Measurements from ENCODE around the gene PCDHGB5. TPM values are rescaled to one million over a fixed set of nuclear protein-coding genes. Genes with fewer than 3 reads are reported as not detected.

The PCDHGB5 gene
- total RNA-seq (2022; extraction: Qiagen RNA extraction; ENCODE audit: low read depth) = 2.3 to 2.7 TPM (median 2.6 TPM) in 5 replicates

GRCh38 chr5:141397756-141398551, at the start of gene PCDHGB5:
Gene PCDHGB5 (plus strand): TSS chr5:141397947. CDS start chr5:141398128, 181 bp downstream.

DNA sequence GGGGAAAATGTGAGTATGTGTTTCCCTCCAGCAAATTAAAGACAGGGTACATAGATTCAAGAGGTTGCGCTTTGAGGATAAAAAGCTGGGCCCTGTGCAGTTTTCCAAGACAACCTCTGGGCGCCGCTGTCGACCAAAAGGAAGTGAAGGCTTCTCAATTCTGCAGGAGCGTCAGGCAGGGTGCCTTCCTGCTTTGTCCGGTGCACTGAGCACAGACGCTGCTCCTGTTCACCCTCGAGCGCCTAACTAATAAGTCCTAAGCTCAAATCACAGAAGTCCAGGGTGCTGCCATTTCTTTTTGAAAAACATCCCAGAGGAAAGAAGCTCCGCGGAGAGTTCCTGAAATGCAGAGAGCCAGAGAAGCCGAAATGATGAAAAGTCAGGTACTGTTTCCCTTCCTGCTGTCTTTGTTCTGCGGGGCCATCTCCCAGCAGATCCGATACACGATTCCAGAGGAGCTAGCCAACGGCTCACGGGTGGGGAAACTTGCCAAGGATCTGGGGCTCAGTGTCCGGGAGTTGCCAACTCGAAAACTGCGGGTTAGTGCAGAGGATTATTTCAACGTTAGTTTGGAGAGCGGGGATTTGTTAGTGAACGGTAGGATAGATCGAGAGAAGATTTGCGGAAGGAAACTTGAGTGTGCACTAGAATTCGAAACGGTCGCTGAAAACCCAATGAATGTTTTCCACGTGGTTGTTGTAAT, 47.7 kb upstream of the PCDHGB5 start, which contains the start of gene PCDHGB1:
TSS of gene PCDHGB1 (plus strand) at position 183 of the 703 bp plus-strand sequence. CDS start at position 345, 162 bp downstream.

GRCh38 chr5:141354900-141355469, 42.8 kb upstream of the PCDHGB5 start, which contains the start of gene PCDHGA4:
Gene PCDHGA4 (plus strand): TSS chr5:141355021. CDS start chr5:141355108, 87 bp downstream.

GRCh38 chr5:141359790-141360426, 37.8 kb upstream of the PCDHGB5 start, which contains the start of gene PCDHGB2:
Gene PCDHGB2 (plus strand): TSS chr5:141359994. CDS start chr5:141360136, 142 bp downstream.

DNA sequence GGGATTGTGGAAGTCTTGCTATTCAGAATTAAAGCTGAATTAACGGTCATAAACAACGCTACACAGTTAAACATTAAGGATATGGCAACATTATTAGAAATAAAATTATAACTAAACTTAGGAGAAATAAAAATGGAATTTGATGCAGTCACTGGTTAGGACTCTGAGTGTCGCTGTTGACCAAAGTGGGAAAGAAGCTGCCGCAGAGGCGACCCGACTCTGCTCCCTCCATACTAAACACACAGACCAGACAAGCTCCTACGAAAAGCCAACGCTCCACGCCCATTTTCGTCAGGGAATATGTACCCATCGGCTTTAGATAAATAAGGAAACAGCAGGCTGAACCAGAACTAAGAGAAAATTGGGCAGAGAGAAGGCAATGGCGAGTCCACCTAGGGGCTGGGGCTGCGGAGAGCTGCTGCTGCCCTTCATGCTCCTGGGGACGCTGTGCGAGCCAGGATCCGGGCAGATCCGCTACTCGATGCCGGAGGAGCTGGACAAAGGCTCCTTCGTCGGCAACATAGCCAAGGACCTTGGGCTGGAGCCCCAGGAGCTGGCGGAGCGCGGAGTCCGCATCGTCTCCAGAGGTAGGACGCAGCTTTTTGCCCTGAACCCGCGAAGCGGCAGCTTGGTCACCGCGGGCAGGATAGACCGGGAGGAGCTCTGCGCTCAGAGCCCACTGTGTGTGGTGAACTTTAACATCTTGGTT, 33.6 kb upstream of the PCDHGB5 start, which contains the start of gene PCDHGA5:
TSS of gene PCDHGA5 (plus strand) at position 211 of the 709 bp plus-strand sequence. CDS start at position 380, 169 bp downstream.

DNA sequence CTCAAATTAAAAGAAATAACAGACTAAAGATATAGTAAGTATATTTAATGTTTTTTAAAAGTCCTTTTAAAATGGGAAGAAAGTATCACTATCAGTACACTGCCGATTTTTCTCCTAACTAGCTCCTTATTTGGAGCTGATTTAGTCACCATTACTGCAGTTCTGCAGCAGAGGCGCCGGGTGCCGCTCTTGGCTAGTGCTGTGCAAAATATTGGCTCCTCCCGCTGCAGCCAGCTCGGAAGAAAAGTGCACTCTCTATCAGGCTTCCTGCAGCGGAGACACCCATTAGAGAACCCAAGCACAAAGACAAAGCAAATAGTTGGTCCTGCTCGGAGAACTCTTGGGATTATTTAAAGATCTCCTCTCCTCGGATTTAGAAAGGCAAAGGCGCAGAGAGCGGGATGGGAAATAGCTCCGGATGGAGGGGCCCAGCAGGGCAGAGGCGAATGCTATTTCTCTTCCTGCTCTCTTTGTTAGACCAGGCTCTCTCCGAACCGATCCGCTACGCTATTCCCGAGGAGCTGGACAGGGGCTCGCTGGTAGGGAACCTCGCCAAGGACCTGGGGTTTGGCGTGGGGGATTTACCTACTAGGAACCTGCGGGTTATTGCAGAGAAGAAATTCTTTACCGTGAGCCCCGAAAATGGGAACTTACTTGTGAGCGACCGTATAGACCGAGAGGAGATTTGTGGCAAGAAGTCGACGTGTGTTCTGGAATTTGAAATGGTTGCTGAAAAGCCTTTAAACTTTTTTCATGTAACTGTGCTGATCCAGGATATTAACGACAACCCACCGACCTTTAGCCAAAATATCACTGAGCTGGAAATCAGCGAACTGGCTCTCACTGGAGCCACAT, 27.5 kb upstream of the PCDHGB5 start, which contains the start of gene PCDHGB3:
TSS of gene PCDHGB3 (plus strand) at position 249 of the 855 bp plus-strand sequence. CDS start at position 402, 153 bp downstream.

GRCh38 chr5:141373673-141374317, 24.0 kb upstream of the PCDHGB5 start, which contains the start of gene PCDHGA6:
Gene PCDHGA6 (plus strand): TSS chr5:141373891. CDS start chr5:141374084, 193 bp downstream.

DNA sequence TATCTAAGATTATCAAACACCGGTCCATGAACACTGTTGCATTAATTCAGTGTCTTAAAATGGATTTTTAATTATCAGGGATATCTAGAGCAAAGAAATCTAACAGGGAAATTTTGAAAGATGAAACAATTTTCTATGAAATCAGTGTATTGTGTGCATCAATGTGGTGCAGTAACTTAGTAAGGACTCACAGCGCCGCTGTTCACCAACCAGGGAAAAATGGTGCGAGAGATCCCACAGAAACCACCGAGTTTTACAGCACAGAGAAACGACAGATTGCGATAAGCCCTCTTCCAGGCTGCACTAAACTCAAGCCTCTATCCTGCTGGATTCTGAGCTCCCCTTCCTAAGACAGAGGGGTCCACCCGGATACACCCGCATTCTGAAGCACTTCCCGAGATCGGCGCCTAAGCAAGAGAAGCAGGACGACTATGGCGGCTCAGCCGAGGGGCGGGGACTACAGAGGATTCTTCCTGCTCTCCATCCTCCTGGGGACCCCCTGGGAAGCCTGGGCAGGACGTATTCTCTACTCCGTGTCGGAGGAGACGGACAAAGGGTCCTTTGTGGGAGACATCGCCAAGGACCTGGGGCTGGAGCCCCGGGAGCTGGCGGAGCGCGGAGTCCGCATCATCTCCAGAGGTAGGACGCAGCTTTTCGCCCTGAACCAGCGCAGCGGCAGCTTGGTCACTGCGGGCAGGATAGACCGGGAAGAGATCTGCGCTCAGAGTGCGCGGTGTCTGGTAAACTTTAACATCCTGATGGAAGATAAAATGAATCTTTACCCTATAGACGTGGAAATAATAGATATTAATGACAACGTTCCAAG, 15.1 kb upstream of the PCDHGB5 start, which contains the start of gene PCDHGA7:
TSS of gene PCDHGA7 (plus strand) at position 274 of the 826 bp plus-strand sequence. CDS start at position 432, 158 bp downstream.

DNA sequence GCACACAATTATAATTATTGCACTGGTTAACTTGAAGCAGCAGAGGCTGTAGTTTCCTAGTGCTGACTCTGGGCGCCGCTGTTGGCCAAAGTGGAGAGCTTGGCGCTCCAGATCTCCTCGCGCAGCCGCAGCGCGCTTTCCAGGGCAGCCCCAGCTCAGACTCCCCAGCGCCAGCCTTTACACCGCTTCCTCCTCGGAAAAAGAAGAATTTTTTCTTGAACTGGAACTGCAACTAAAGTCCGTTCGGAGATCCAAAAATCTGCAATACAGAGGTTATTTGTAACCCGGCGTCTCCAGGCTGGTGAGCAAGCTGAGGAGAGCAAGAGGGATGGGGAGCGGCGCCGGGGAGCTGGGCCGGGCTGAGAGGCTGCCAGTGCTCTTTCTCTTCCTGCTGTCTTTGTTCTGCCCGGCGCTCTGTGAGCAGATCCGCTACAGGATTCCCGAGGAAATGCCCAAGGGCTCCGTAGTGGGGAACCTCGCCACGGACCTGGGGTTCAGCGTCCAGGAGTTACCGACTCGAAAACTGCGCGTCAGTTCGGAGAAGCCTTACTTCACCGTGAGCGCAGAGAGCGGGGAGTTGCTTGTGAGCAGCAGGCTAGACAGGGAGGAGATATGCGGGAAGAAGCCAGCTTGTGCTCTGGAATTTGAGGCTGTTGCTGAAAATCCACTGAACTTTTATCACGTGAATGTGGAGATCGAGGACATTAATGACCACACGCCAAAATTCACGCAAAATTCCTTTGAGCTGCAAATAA, 10.0 kb upstream of the PCDHGB5 start, which contains the start of gene PCDHGB4:
TSS of gene PCDHGB4 (plus strand) at position 142 of the 755 bp plus-strand sequence. CDS start at position 329, 187 bp downstream.

GRCh38 chr5:141392429-141393198, 5.1 kb upstream of the PCDHGB5 start, which contains the start of gene PCDHGA8:
Gene PCDHGA8 (plus strand): TSS chr5:141392633. CDS start chr5:141392814, 181 bp downstream.

GRCh38 chr5:141402553-141403243, 5.0 kb downstream of the PCDHGB5 start, which contains the start of gene PCDHGA9:
Gene PCDHGA9 (plus strand): TSS chr5:141402778. CDS start chr5:141402953, 175 bp downstream.

DNA sequence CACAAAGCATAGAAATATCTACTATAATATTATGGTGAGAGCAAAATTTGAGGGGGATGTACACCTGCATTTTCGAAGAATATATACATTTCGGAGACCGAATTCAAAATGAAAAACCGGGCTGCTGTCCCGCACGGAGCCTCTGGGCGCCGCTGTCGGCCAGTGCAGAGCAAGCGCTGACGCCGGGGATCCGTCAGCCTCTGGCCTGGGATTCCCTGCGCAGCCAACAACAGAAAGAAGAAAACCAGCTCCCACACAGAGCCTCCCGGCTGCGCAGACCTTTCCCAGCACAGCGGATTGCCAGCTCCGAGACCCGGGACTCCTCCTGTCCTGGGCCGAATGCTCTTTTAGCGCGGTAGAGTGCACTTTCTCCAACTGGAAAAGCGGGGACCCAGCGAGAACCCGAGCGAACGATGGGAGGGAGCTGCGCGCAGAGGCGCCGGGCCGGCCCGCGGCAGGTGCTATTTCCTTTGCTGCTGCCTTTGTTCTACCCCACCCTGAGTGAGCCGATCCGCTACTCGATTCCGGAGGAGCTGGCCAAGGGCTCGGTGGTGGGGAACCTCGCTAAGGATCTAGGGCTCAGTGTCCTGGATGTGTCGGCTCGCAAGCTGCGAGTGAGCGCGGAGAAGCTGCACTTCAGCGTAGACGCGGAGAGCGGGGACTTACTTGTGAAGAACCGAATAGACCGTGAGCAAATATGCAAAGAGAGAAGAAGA, 10.2 kb downstream of the PCDHGB5 start, which contains the start of gene PCDHGB6:
TSS of gene PCDHGB6 (plus strand) at position 232 of the 716 bp plus-strand sequence. CDS start at position 414, 182 bp downstream.

GRCh38 chr5:141412854-141413539, 15.2 kb downstream of the PCDHGB5 start, which contains the start of gene PCDHGA10:
Gene PCDHGA10 (plus strand): TSS chr5:141412987. CDS start chr5:141413176, 189 bp downstream.

DNA sequence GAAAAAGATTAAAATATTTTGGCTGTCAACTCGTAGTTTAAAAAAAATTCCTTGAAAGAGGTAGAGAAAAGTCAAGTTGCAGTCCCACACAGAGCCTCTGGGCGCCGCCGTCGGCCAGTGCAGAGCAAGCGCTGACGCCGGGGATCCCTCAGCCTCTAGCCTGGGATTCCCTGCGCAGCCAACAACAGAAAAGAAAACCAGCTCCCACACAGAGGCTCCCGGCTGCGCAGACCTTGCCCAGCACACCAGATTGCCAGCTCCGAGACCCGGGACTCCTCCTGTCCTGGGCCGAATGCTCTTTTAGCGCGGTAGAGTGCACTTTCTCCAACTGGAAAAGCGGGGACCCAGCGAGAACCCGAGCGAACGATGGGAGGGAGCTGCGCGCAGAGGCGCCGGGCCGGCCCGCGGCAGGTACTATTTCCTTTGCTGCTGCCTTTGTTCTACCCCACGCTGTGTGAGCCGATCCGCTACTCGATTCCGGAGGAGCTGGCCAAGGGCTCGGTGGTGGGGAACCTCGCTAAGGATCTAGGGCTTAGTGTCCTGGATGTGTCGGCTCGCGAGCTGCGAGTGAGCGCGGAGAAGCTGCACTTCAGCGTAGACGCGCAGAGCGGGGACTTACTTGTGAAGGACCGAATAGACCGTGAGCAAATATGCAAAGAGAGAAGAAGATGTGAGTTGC, 19.9 kb downstream of the PCDHGB5 start, which contains the start of gene PCDHGB7:
TSS of gene PCDHGB7 (plus strand) at position 184 of the 679 bp plus-strand sequence. CDS start at position 367, 183 bp downstream.

